Retinal pigment epithelial cell (primary cell): Measurements from ENCODE around the gene PDCD1LG2.

Experiments used
- DNase-seq: peaks from one replicate; pipeline ENCODE4 v3.0.0-alpha.2; 2010; ENCODE audit warnings: low read depth
- H3K4me3 ChIP-seq: 2 replicates; pipeline ENCODE4 v1.5.1; 2011; ENCODE audit warnings: mild to moderate bottlenecking, low read length, control low read depth, moderate library complexity
- TF ChIP-seq, protein P1 (sequence below): conservative IDR thresholded peaks from 2 replicates; pipeline ENCODE4 v1.5.1; 2011; ENCODE audit warnings: low read depth, low read length, control low read depth, inconsistent platforms

Gene PDCD1LG2

DNA sequence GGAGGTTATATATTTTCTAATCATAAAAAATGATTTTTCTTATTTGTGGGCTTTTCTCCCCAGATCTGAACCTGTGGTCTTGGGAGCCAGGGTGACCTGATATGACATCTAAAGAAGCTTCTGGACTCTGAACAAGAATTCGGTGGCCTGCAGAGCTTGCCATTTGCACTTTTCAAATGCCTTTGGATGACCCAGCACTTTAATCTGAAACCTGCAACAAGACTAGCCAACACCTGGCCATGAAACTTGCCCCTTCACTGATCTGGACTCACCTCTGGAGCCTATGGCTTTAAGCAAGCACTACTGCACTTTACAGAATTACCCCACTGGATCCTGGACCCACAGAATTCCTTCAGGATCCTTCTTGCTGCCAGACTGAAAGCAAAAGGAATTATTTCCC lies 59.6 kb downstream of the PDCD1LG2 start:
- TF ChIP-seq, protein P1, sequence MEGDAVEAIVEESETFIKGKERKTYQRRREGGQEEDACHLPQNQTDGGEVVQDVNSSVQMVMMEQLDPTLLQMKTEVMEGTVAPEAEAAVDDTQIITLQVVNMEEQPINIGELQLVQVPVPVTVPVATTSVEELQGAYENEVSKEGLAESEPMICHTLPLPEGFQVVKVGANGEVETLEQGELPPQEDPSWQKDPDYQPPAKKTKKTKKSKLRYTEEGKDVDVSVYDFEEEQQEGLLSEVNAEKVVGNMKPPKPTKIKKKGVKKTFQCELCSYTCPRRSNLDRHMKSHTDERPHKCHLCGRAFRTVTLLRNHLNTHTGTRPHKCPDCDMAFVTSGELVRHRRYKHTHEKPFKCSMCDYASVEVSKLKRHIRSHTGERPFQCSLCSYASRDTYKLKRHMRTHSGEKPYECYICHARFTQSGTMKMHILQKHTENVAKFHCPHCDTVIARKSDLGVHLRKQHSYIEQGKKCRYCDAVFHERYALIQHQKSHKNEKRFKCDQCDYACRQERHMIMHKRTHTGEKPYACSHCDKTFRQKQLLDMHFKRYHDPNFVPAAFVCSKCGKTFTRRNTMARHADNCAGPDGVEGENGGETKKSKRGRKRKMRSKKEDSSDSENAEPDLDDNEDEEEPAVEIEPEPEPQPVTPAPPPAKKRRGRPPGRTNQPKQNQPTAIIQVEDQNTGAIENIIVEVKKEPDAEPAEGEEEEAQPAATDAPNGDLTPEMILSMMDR: no peak
- H3K4me3 ChIP-seq: no peak overlapping the region
- no peak for DNase-seq

- no peak overlapping the region for H3K4me3 ChIP-seq
These were observed 61.4 kb downstream of the PDCD1LG2 start for GRCh38 chr9:5571629-5572232.

DNA sequence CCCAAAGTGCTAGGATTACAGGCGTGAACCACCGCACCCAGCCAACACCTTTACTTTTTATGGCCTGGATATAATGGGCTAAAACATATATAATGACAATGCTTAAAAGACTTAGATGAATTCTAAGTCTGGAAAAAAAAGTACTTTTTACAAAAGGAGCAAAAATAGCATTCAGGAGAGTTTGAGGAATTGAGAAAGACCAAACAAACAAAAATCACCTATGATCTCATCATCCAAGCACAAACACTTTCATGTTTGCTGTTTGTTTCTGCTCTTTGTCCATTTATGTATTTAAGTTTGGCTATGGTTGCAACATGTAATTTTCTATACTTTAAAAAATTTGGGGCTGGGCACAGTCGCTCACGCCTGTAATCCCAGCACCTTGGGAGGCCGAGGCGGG lies 63.8 kb downstream of the PDCD1LG2 start:
- H3K4me3 ChIP-seq: no peak overlapping the region
- TF ChIP-seq, protein P1: no peak
- DNase-seq: no peak

More at GRCh38 chr9:5571629-5572232, 61.4 kb downstream of the PDCD1LG2 start:
- TF ChIP-seq, protein P1: no peak
- DNase-seq: no peak

- TF ChIP-seq, protein P1: no peak
These were observed 64.7 kb downstream of the PDCD1LG2 start for GRCh38 chr9:5575000-5575399.

GRCh38 chr9:5577225-5577624 lies 66.9 kb downstream of the PDCD1LG2 start:
- H3K4me3 ChIP-seq: no peak overlapping the region
- TF ChIP-seq, protein P1: no peak
- no peak for DNase-seq

More at GRCh38 chr9:5575000-5575399, 64.7 kb downstream of the PDCD1LG2 start:
- DNase-seq: no peak
- no peak overlapping the region for H3K4me3 ChIP-seq

DNA sequence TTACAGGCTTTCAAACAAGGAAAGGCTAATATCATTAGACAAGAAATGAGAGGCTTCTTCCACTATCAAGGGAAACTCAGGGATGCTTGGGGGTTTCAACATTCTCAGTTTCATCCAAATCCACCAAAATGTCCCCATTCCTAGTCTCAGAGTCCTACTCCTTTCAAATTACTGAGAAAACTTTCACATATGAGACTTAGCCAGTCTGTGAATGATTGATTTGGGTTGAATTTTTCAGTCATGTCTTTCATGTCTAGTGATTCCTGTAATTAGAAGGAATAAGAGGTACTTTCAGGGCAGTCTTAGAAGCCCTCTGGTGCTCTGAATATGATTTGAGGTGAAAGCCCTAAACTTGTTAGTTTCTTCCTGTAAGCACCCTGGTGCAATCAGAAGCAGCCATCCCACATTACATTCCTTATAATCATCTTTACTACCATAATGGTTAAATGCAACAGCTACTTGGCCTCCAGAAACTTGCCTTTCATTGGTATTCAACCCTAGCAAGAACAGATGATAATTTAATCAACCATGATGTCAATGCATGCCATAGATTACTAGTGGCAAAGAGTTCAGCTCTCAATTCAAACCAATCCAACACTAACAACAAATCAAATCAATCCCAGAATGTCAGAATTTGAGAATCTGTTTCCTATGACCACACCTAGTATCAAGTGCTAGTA lies 67.8 kb downstream of the PDCD1LG2 start:
- TF ChIP-seq, protein P1: no peak
- no peak for DNase-seq

GRCh38 chr9:5578698-5579085 lies 68.4 kb downstream of the PDCD1LG2 start:
- no peak overlapping the region for H3K4me3 ChIP-seq
- no peak for DNase-seq
- TF ChIP-seq, protein P1: no peak

More for the DNA sequence above, 67.8 kb downstream of the PDCD1LG2 start:
- no peak overlapping the region for H3K4me3 ChIP-seq
